ENCODE measurements around the gene ADGRA1.

DNA sequence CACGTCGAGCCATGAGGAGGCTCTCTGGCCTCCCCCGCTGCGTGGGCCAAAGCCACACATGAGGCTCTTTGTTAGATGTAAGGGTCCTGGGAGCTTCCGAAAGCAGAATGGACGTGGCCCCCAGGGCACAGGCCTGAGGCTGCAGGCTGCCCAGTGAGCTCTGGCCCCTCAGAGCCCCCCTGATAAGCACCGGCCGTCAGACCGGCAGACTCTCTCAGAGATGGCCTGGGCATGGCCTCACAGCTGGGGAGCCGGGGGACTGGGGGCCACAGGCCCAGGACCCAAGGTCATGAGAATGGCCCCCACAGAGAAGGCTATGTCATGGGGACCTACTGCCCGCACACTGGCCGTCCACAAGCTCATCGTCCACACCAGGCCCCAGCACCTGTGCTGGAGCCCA is 31.7 kb upstream of the ADGRA1 start:
- TF ChIP-seq EGR1 (IDR thresholded peaks at IDR 0.05; ENCODE audit: borderline replicate concordance, low read depth, low read length) (no peak), CTCF (IDR thresholded peaks at IDR 0.05; ENCODE audit: control extremely low read depth in 1 of 3, insufficient read depth in 1 of 3, low read depth in 1 of 3, low read length in 3 of 3) (no peak), POLR2A (IDR thresholded peaks at IDR 0.05; ENCODE audit: control extremely low read depth in 1 of 2, low read depth in 2 of 2, low read length in 2 of 2) (no peak)
